KMS-11 (cell line): ENCODE measurements around the gene GLB1L2.

Source experiments
- H2AFZ ChIP-seq: fragments of 200-600 bp; sonication (generic); 2 replicates; pipeline ENCODE4 v1.6.1; 2016; ENCODE audit warnings: antibody characterized with exemption, mixed run types, low read depth
- H3K27ac ChIP-seq: fragments of 200-600 bp; sonication (generic); 2 replicates; pipeline ENCODE4 v1.6.1; 2016; ENCODE audit warnings: mild to moderate bottlenecking, mixed run types
- H3K27me3 ChIP-seq: fragments of 200-600 bp; sonication (generic); 2 replicates; pipeline ENCODE4 v1.6.1; 2017; ENCODE audit warnings: mild to moderate bottlenecking, low read depth, mixed run types, moderate library complexity; ENCODE audit not compliant: insufficient read depth
- H3K36me3 ChIP-seq: fragments of 200-600 bp; sonication (generic); 2 replicates; pipeline ENCODE4 v1.6.1; 2017; ENCODE audit warnings: mild to moderate bottlenecking, mixed run types; ENCODE audit not compliant: insufficient read depth
- H3K4me1 ChIP-seq: fragments of 200-600 bp; sonication (generic); 2 replicates; pipeline ENCODE4 v1.6.1; 2016; ENCODE audit warnings: mild to moderate bottlenecking, low read depth, mixed run types; ENCODE audit not compliant: poor library complexity, severe bottlenecking
- H3K4me2 ChIP-seq: fragments of 200-600 bp; sonication (generic); 2 replicates; pipeline ENCODE4 v1.7.0; 2016; ENCODE audit warnings: mild to moderate bottlenecking, mixed run types
- H3K4me3 ChIP-seq: fragments of 200-600 bp; sonication (generic); IDR thresholded peaks from 2 replicates; pipeline ENCODE4 v1.6.1; 2017; ENCODE audit warnings: low read depth, low read length, mixed read lengths; ENCODE audit not compliant: insufficient read depth
- H3K79me2 ChIP-seq: fragments of 200-600 bp; sonication (generic); 2 replicates; pipeline ENCODE4 v1.6.1; 2016; ENCODE audit warnings: low read depth, mixed run types; ENCODE audit not compliant: insufficient read depth
- H3K9ac ChIP-seq: fragments of 200-600 bp; sonication (generic); 2 replicates; pipeline ENCODE4 v1.6.1; 2016; ENCODE audit warnings: mild to moderate bottlenecking, mixed run types
- H4K20me1 ChIP-seq: fragments of 200-600 bp; sonication (generic); 2 replicates; pipeline ENCODE4 v1.6.1; 2016; ENCODE audit warnings: mild to moderate bottlenecking, mixed run types; ENCODE audit not compliant: insufficient read depth
- CTCF ChIP-seq: fragments of 200-600 bp; sonication (generic); conservative IDR thresholded peaks from 2 replicates; pipeline ENCODE4 v1.6.1; 2017; ENCODE audit warnings: low read depth, mild to moderate bottlenecking, antibody characterized with exemption, low read length, moderate library complexity, mixed read lengths

Gene GLB1L2

DNA sequence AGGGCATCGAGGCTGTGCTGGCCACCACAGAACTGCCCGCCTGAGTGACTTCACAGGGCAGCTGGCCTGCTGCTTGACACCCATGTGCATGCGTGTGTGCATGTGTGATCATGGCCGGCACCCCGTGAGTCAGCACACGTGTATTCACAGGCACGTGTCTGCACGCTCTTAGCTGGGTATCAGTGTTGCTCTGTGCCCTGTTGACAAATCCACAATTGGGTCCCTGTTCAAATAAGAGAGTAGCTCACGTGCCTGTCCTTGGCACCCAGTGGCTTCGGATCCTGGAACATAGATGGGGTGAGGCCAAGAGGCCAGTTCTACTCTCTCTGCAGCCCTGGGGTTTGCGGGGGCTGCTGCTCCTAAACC, 66.3 kb downstream of the GLB1L2 start:
- Histone ChIP-seq H3K36me3 (no peaks in the 10 kb centered on the region), H3K79me2 (no peaks in the 10 kb centered on the region), H3K4me2 (no peak overlapping the region), H3K27ac (no peak overlapping the region), H3K27me3 (no peaks in the 10 kb centered on the region), H3K9ac (no peak overlapping the region), H3K4me3 (no peak overlapping the region), H2AFZ (no peak overlapping the region), H3K4me1 (no peaks in the 10 kb centered on the region), H4K20me1 (no peaks in the 10 kb centered on the region)
- TF ChIP-seq CTCF = no peak

- Histone ChIP-seq H3K9ac (no peak overlapping the region), H3K36me3 (no peaks in the 10 kb centered on the region), H2AFZ (no peak overlapping the region), H4K20me1 (no peaks in the 10 kb centered on the region), H3K27me3 (no peaks in the 10 kb centered on the region), H3K4me2 (no peak overlapping the region), H3K4me3 (no peak overlapping the region), H3K4me1 (no peaks in the 10 kb centered on the region), H3K27ac (no peak overlapping the region), H3K79me2 (no peaks in the 10 kb centered on the region)
- no peak for TF ChIP-seq CTCF
Observed at GRCh38 chr11:134398644-134399292, 67.0 kb downstream of the GLB1L2 start.

DNA sequence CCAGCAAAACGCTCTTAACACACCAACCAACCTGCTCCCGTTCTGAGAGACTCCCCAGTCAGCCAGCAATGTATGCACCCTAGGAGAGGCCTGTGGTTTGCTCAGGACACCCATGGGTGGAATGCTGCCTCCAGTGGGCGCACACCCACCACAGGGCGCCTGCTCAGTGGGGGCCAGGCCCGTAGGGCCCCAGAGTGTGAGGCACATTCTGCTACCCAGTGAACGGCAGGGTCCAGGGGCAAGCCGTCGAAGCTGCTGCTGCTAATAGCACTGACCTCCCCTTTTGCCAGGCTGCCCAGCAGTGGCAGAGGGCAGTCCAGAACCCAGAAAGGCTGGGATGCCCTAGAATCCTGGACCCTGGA, 67.5 kb downstream of the GLB1L2 start:
- H3K4me2 ChIP-seq = no peak overlapping the region
- no peaks in the 10 kb centered on the region for H3K27me3 ChIP-seq
- H3K9ac ChIP-seq = no peak overlapping the region
- no peak overlapping the region for H2AFZ ChIP-seq
- no peak for TF ChIP-seq CTCF
- no peaks in the 10 kb centered on the region for H4K20me1 ChIP-seq
- no peak overlapping the region for H3K4me3 ChIP-seq
- no peaks in the 10 kb centered on the region for H3K4me1 ChIP-seq
- no peak overlapping the region for H3K27ac ChIP-seq
- no peaks in the 10 kb centered on the region for H3K36me3 ChIP-seq
- H3K79me2 ChIP-seq = no peaks in the 10 kb centered on the region

GRCh38 chr11:134399996-134400395, 68.2 kb downstream of the GLB1L2 start:
- no peak overlapping the region for H3K4me3 ChIP-seq
- H3K27ac ChIP-seq = no peak overlapping the region
- no peak overlapping the region for H3K9ac ChIP-seq
- TF ChIP-seq CTCF = no peak
- H3K27me3 ChIP-seq = no peaks in the 10 kb centered on the region
- H4K20me1 ChIP-seq = no peaks in the 10 kb centered on the region
- H3K36me3 ChIP-seq = no peaks in the 10 kb centered on the region
- no peak overlapping the region for H2AFZ ChIP-seq
- H3K79me2 ChIP-seq = no peaks in the 10 kb centered on the region
- no peak overlapping the region for H3K4me2 ChIP-seq
- no peaks in the 10 kb centered on the region for H3K4me1 ChIP-seq
